CD4-positive, alpha-beta T cell treated with Interleukin-15 for 1 hour (primary cell): ENCODE results near the gene DGKD.

ENCODE experiments used
- DNase-seq: peaks from one replicate; pipeline ENCODE4 v3.0.0-alpha.2; 2020

DGKD gene

DNA sequence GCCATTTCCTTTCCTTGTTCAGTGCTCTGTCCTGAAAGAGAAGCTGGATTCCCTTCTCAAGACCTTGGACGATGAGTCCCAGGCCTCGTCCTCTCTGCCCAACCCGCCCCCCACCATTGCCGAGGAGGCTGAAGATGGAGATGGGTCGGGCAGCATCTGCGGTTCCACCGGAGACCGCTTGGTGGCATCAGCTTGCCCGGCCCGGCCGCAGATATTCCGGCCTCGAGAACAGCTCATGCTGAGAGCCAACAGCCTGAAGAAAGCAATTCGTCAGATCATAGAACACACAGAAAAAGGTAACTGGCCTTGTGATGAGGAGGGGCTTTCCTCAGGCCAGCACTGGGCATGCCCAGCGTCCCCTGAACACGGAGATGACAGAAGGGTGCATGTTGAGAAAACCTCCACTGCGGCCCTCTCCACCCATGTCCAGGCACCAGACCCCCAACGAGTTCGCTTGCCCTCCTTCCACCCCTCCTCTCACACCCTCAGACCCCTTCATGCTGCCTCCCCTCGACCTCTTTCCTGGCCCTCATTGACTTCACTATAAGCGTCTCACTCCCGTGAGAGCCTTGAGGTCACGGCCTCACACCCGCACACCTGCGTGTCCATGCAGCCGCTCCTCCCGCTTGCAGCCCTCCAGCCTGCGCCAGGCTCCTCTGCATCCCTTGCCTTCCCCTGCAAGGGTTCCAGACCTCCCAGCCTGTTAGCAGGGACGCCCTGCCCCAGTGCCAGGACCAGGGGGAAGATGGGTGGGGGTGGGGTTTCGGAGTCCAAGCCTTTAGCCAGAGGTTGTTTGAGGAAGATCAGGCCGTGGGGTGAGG, 95.0 kb downstream of the DGKD start:
- DNase-seq, result no peak

GRCh38 chr2:233449921-233450863, 95.9 kb downstream of the DGKD start:
- DNase-seq, result no peak

DNA sequence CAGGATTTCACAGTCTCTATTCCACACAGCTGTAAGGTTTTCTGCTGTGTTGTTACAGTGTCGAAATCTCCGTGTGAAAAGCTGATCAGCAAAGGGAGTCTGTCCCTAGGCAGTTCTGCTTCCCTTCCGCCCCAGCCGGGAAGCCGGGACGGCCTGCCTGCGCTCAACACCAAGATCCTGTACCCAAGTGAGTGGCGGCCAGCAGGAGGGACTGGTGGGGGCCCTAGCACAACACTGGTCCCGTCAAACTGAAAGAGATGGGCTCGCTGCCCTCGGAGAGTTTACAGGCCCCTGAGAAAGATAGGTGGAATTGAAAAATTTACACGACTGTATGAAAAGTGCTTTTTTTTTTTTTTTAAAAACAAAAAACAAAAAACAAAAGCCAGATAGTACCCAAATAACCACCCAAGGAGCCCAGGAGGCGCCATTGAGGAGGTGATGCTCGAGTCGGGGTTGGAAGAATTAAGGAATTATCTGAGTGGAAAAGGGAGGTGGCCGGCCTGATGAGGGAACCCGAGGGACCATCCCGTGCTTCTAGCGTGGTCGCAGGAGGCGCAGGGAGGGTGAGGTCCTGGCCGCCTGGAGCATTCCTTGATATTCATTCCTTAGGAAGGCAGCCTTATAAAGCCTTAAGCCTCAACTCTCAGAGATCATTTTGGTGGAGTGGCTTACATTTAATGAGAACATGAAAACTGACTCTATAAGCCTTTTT, 96.7 kb downstream of the DGKD start:
- no peak for DNase-seq

DNA sequence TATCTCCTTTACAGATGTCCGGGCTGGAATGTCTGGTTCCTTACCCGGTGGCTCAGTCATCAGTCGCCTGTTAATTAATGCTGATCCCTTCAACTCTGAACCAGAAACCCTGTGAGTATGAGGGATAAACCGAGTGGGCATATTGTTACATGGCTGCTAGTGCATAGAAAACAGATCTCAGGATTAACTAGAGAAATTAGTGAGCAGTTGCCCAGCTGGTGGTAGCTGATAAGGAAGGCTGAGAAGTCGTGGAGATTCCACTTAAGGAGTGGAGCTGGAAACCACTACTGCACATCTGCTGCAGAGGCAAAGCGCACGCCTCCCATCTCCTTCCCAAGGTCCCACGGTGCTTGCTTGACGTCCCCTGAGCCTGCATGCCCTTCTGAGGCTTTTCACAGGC, 97.7 kb downstream of the DGKD start:
- no peak for DNase-seq

- no peak for DNase-seq
These were observed 99.0 kb downstream of the DGKD start for GRCh38 chr2:233453111-233453915.

DNA sequence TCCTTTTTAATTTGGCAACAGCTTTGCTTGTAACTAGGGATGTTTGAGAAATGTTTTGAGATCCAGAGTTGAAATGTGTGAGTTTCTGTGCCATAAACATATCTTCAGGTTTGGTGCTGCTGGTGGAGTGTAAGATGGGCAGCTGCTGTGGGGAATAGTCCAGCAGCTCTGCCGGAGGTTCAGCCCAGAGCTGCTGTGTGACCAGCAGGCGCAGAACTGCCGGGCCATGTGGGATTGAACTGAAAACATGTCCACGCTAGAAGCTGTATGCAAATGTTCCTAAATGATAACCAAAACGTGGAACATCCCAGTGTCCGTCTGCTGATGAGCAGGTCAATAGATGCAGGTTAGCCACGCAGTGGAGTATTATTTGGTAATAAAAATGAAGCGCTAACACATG, 99.6 kb downstream of the DGKD start:
- no peak for DNase-seq

DNA sequence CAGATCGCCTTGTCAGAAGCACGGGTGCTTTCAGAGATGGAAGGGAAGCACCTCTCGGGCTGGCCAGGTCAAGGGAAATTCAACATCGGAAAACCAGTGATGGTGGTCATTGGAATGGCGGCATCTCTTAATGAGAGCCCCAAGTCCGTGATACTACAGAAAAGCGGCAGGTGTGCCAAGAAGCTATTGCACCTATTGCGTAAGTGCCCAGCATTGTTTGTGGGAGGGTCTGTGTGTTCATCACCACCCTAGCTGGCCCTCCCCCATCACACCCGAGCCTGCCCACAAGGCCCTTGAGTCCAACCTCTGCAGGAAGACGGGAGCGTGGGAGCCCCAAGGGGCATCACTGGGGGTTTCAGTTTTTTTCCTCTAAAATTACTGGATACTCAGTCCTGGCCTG, 100.7 kb downstream of the DGKD start:
- no peak for DNase-seq

- no peak for DNase-seq
These were observed 101.2 kb downstream of the DGKD start for GRCh38 chr2:233455491-233455890.

- DNase-seq, result no peak
These were observed 101.8 kb downstream of the DGKD start for GRCh38 chr2:233456111-233456510.

GRCh38 chr2:233456934-233457333, 102.6 kb downstream of the DGKD start:
- DNase-seq, result no peak

GRCh38 chr2:233457356-233457755, 103.1 kb downstream of the DGKD start:
- DNase-seq, result no peak

- DNase-seq, result no peak
These were observed 103.8 kb downstream of the DGKD start for GRCh38 chr2:233458031-233458610.

DNA sequence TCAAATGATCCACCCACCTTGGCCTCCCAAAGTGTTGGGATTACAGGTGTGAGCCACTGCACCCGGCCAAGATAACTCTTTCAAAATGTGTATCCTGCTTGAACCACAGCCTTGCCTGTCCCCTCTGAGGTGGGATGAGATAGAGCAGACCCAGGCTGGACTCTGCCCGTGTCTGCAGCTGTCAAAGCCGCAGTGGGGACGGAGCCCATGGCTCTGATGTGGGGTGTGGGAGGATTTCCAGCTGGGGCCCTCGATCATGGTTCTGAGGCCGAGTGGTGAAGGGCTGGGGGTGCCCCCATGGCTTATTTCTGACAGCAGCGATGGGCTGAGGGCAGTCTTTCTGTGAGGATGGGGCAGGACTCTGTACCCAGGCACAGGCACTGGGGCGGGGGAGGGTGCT, 104.5 kb downstream of the DGKD start:
- no peak for DNase-seq

- no peak for DNase-seq
These were observed 105.1 kb downstream of the DGKD start for GRCh38 chr2:233459426-233459825.

GRCh38 chr2:233460726-233461441, 106.6 kb downstream of the DGKD start:
- no peak for DNase-seq

DNA sequence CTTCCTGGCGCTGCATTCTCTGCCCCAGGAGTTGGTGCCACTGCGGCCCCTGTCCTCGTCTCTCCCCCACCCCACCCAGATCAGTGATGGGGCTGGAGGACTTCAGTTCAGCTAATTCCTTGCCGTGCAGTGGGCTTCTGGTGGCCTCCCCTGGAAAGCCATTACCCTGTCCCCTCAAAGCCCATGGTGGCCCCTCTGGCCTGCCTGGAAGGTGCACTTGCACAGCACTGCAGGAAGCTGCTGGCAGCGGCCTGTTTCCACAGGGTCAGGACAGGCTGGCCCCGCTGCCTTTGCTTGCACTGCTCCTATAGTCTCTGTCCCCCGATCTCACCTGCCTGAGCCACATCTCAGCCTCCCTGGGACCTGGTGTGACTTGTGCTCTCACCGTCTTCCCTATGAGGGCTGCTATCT, 107.2 kb downstream of the DGKD start:
- DNase-seq, result no peak

DNA sequence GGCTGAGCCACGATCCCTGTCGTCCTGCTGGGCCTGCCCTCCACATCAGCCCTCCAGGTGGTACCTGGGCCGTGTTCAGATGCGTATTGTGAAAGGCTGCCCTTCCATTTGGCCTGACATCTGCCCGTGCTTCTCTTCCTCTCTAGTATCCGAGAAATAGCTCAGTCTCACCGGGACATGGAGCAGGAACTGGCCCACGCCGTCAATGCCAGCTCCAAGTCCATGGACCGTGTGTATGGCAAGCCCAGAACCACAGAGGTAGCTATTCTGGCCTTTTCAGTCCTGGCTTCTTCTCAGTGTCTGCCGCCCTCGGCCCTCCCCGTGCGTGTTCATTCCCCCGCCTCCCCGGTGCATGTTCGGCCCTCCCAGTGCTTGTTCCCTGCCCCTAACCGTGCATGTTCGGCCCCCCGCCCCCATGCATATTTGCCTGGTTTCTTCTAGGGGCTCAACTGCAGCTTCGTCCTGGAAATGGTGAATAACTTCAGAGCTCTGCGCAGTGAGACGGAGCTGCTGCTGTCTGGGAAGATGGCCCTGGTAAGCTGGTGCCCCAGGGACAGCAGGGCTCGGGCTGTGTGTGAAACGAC, 108.0 kb downstream of the DGKD start:
- DNase-seq, result no peak

DNA sequence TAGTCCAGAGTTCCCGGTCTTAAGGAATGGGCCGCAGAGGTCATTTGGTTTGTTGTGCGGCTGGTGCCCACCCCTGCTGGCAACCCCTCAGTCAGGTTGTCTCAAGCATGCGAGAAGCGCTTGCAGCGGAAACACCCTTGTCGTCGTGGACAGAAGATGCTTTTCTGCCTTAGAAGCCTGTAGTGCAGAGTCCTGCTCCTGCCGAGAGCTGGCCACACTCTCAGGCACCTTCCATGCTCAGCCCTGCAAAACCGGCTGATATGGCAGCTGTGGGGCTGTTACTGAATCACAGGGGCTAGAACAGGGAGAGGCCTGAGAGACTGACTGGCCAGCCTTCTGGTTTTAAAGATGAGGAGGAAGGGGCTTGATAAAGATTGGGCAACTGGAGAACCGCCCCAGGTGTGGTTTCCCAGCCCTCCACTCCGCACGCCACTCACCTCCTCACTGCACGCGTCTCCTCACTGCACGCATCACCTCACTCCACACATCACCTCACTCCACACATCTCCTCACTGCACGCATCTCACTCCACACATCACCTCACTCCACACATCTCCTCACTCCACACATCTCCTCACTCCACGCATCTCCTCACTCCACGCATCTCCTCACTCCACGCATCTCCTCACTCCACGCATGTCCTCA, 108.7 kb downstream of the DGKD start:
- no peak for DNase-seq

GRCh38 chr2:233463586-233463985, 109.3 kb downstream of the DGKD start:
- DNase-seq, result no peak

DNA sequence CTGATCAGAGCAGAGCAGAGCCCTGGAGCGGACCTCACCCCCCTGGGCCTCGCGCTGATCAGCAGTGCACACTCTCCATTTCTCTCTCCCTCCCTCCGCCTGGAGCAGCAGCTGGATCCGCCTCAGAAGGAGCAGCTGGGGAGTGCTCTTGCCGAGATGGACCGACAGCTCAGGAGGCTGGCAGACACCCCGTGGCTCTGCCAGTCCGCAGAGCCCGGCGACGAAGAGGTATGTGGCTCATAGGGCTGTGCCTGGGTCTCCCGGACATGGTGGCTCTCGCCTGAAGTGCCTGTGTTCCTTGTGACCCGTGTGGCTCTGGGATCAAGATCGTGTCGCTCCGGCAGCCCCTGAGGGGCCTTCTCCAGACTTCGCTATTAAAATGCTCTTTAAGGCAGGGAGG, 109.8 kb downstream of the DGKD start:
- no peak for DNase-seq
